Body of pancreas (tissue), 4 donors: ENCODE data around the gene GJD4. TPM values are rescaled to one million over a fixed set of nuclear protein-coding genes. Genes with fewer than 3 reads are reported as not detected.
A peak's percentile ranks its signal among the peaks of the same experiment; 100 is the strongest.

Experiments
- ATAC-seq: fragments of 150-250 bp; one replicate; pipeline ENCODE4 v1.9.1; 2016
- DNase-seq, 4 donors: peaks; one replicate each; pipeline ENCODE4 v3.0.0-alpha.2; 2019
- H3K27ac ChIP-seq, 4 donors: fragments of 200-600 bp; sonication (generic); 1 replicate in 3 of 4; 2 replicates in 1 of 4; pipeline versions ENCODE4 v1.5.1 to v1.6.1; 2016 to 2019; ENCODE audit warnings: mild to moderate bottlenecking in 1 of 4, mixed read lengths in 1 of 4, moderate library complexity in 1 of 4
- H3K27me3 ChIP-seq, 2 donors: fragments of 200-600 bp; sonication (generic); one replicate each; pipeline ENCODE4 v1.6.0; 2016; ENCODE audit warnings: mild to moderate bottlenecking in 1 of 2
- H3K36me3 ChIP-seq, 2 donors: fragments of 200-600 bp; sonication (generic); replicated peaks in 1 of 2; 2 replicates each; pipeline ENCODE4 v1.5.1; 2016; ENCODE audit warnings: low read depth in 2 of 2; ENCODE audit not compliant: insufficient read depth in 1 of 2
- H3K4me1 ChIP-seq: fragments of 200-600 bp; sonication (generic); one replicate; pipeline ENCODE4 v1.6.0; 2016
- H3K4me3 ChIP-seq, 2 donors: fragments of 200-600 bp; sonication (generic); 1 replicate in 1 of 2; 2 replicates in 1 of 2; pipeline ENCODE4 v1.5.1; 2016 to 2019
- H3K9me3 ChIP-seq, 3 donors: fragments of 200-600 bp; sonication (generic); 1 replicate in 2 of 3; 2 replicates in 1 of 3; pipeline ENCODE4 v1.5.1; 2016
- POLR2A ChIP-seq, 3 donors: fragments of 450-650 bp; IDR thresholded peaks; one replicate each; pipeline ENCODE4 v1.6.1; 2016; ENCODE audit warnings: antibody characterized with exemption in 3 of 3, mild to moderate bottlenecking in 2 of 3
- WGBS, 2 donors: methylation state at CpG; one replicate each; pipeline ENCODE4 v1.1.5; 2017; 5-methylcytosine and 5-hydroxymethylcytosine counted together
- intact Hi-C: fragments of 100-400 bp; cut with DNase I; formaldehyde crosslinking; loops from one replicate; pipeline ENCODE4 v1.15.1; 2023
- total RNA-seq, 2 donors: library from RNA; depleted of rRNA; stranded (reverse); fragments of >200 nt; gene quantifications; one replicate each; pipeline ENCODE4 v1.1.0, GENCODE V29; 2016
- TF ChIP-seq, protein P1 (sequence below), 7 experiments: fragments of 450-650 bp in 4 of 7; fragments of 200-600 bp in 3 of 7; sonication (generic) in 3 of 7; IDR thresholded peaks; one replicate each; pipeline ENCODE4 v1.5.1; 2016 to 2019; ENCODE audit warnings: antibody characterized with exemption in 7 of 7

The GJD4 gene
- total RNA-seq, 2 donors from 2014 or later, result not detected

DNA sequence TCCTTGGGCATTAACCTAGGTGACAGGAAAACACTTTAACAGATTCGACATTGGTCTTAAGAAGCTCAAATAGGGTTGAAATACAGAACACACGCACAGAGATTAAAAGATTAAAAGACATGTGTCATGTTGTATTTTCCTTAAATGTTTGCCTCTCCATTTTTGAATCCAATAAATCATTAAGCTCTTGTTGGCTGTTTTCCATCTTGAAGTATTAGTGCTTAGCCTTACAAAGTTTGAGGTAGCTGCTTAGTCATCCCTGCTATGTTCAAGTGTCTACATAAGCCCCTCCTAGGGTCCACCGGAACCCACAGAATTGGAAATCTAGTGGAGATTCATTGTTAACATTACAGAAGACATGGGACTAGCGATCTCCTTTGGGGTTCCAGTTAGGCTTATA, 12.7 kb upstream of the GJD4 start:
- Histone ChIP-seq H3K4me3 (no peak overlapping the region), H3K36me3 (no peaks in the 10 kb centered on the region), H3K27me3 (no peaks in the 10 kb centered on the region), H3K4me1 (no peaks in the 10 kb centered on the region), H3K9me3 (no peaks in the 10 kb centered on the region), H3K27ac (no peak overlapping the region)
- no peak for ATAC-seq
- no peak for DNase-seq
- TF ChIP-seq, protein P1, sequence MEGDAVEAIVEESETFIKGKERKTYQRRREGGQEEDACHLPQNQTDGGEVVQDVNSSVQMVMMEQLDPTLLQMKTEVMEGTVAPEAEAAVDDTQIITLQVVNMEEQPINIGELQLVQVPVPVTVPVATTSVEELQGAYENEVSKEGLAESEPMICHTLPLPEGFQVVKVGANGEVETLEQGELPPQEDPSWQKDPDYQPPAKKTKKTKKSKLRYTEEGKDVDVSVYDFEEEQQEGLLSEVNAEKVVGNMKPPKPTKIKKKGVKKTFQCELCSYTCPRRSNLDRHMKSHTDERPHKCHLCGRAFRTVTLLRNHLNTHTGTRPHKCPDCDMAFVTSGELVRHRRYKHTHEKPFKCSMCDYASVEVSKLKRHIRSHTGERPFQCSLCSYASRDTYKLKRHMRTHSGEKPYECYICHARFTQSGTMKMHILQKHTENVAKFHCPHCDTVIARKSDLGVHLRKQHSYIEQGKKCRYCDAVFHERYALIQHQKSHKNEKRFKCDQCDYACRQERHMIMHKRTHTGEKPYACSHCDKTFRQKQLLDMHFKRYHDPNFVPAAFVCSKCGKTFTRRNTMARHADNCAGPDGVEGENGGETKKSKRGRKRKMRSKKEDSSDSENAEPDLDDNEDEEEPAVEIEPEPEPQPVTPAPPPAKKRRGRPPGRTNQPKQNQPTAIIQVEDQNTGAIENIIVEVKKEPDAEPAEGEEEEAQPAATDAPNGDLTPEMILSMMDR (IDR thresholded peaks at IDR 0.05), result no peak
- TF ChIP-seq POLR2A (IDR thresholded peaks at IDR 0.05), result no peak
- 77 to 84% methylated on average over 4 of the region's 4 CpGs for WGBS, 2 donors
- intact Hi-C loops, result no loop called here

GRCh38 chr10:35594115-35595079, 10.7 kb upstream of the GJD4 start:
- intact Hi-C loops, result no loop called here
- WGBS, 2 donors, result 50 to 59% methylated on average over 14 of the region's 14 CpGs
- TF ChIP-seq, protein P1 (IDR thresholded peaks at IDR 0.05), result no peak

DNA sequence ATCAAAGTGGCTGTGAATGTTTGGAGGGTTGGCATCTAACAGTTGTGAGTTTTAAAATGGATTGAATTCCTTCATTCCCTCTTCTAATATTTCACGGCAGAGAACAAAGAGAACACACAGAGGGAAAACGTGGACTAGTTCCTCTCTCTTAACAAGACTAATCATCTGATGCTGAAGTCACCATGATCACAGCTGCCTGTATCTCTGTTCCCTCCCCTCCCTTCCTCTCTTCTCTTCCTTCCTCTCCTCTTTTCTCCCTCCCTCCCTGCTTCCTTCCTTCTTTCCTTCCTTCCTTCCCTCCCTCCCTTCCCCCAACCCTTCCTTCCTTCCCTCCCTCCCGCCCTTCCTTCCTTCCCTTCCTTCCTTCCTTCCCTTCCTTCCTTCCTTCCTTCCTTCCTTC, 10.0 kb upstream of the GJD4 start:
- 21 to 45% methylated on average over 3 of the region's 3 CpGs for WGBS, 2 donors
- Histone ChIP-seq H3K9me3 (no peaks in the 10 kb centered on the region), H3K4me1 (no peaks in the 10 kb centered on the region), H3K4me3 (no peak overlapping the region), H3K36me3 (no peaks in the 10 kb centered on the region), H3K27ac (no peak overlapping the region), H3K27me3 (no peaks in the 10 kb centered on the region)
- intact Hi-C loops, result no loop called here
- no peak for ATAC-seq
- DNase-seq, result no peak
- TF ChIP-seq, protein P1 (IDR thresholded peaks at IDR 0.05), result no peak
- no peak for TF ChIP-seq POLR2A (IDR thresholded peaks at IDR 0.05)

More at GRCh38 chr10:35594115-35595079, 10.7 kb upstream of the GJD4 start:
- Histone ChIP-seq H3K27ac (no peak overlapping the region), H3K36me3 (no peaks in the 10 kb centered on the region), H3K4me3 (no peak overlapping the region), H3K27me3 (no peaks in the 10 kb centered on the region), H3K4me1 (no peaks in the 10 kb centered on the region), H3K9me3 (no peaks in the 10 kb centered on the region)
- DNase-seq (no peak), ATAC-seq (no peak)

GRCh38 chr10:35598379-35598778, 6.8 kb upstream of the GJD4 start:
- 6 to 10% methylated on average over 5 to 6 of the region's 6 CpGs for WGBS, 2 donors
- DNase-seq (peak in 2 of 4 donors; percentile 7 to 34), ATAC-seq (no peak)
- no peaks in the 10 kb centered on the region for H3K4me1 ChIP-seq
- no peaks in the 10 kb centered on the region for H3K9me3 ChIP-seq
- H3K4me3 ChIP-seq, result no peak overlapping the region
- H3K27ac ChIP-seq, result no peak overlapping the region
- H3K27me3 ChIP-seq, result no peaks in the 10 kb centered on the region
- intact Hi-C loops, result no loop called here
- no peaks in the 10 kb centered on the region for H3K36me3 ChIP-seq
- TF ChIP-seq POLR2A (IDR thresholded peaks at IDR 0.05), result no peak
- TF ChIP-seq, protein P1 (IDR thresholded peaks at IDR 0.05), result peak in 4 of 7 experiments; percentile 19 to 39 (median 29)
